CD4-positive, alpha-beta T cell treated with Interleukin-4 for 4 hours (primary cell): ENCODE results near the gene MYO1D.
"Not testable (repeated sequence)": the region's sequence is repeated elsewhere in the genome, so short reads cannot be mapped to it uniquely, and the experiment has no call there.

ENCODE experiments used
- DNase-seq: peaks from one replicate; pipeline ENCODE4 v3.0.0-alpha.2; 2020

MYO1D gene

DNA sequence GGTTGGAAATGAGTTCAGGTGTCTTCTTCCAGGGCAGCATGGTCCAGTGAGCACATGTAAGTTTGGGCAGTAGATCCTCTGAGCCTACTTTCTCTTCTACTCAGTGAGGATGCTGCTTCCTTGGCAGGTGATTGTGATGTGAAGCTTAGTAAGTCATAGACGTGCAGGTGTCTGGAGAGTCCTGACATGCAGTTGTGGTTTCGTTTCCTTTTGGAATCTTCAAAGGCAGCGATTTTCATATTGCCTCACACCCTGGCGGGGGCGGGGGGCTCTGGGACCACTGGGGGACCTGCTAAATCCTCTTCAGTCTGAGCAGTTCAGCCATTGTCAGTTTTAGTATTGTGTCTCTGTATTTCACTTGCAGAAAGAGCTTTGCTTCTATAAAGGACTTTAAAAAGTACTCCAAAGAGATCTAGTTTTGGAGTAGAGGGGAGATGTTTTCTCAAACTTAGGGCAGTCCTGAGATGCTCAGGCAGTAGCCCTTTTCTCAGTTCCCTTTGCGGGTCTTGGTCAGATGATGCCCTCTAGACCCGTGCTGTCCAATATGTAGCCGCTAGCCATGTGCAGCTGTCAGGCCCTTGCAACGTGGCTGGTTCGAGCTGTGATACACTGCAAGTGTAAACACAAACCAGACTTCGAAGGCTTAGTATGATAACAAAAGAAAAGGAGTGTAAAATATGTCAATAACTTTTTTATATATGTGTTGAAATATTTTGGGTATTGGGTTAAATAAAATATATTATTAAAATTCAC lies 394.2 kb downstream of the MYO1D start:
- no peak for DNase-seq

DNA sequence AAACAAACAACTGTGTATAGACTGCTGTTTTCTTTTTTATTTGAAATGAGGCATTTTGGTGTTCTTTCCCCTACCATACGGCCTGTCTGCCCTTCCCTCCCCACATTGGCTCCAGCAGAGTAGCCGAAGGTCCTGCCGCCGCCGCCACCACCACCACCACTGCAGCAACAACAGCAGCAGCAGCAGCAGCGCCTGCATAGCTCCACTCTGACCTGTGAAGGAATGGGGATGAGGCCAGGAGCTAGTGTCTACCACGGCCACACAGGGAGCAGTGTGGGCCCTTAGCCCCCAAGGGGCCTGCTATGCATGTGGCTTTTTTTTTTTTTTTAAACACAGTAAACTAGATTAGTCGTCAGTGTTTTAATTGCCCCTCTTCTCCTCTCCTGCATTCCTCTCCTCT lies 395.7 kb downstream of the MYO1D start:
- DNase-seq = no peak

DNA sequence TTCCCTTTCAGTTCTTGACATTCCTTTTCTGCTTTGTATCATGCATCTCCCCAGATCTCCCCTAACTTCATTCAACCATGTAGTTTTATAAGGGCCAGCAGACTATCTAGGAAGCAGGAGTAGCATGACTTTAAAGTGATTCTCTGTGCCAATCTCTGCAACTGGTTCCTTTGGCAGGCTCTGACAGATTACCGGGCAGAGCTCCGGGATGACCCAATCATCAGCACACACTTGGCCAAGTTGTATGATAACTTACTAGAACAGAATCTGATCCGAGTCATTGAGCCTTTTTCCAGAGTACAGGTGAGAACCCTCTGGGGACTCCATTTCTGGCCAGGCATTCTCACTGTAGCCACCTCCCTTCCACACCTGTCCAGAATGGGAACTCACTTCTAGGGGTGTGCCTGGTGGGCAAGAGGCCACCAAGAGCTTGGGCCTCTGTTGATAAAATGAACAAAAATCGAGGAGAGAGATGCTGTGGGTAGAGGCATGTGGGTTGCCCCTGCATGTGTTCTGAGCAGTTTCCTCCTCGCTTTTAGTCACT lies 397.8 kb downstream of the MYO1D start:
- DNase-seq = no peak

DNA sequence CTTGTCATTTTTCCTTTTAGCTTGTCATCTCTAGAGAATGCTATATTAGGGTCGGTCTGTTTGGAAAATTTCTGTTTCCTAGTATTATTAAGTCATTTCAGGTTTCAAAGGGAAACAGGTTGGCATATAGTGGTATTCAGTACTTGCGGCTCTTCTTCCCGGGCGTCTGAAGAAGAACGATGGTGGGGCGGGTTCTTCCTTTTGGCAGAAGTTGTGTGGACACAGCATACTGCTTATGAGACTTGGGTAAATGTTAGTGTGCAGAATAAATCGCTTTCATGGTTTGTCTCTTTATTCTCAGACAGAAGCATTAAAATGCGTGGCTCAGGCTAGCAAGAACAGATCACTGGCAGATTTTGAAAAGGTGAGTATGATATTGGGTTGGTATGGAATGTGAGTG lies 399.7 kb downstream of the MYO1D start:
- no peak for DNase-seq

DNA sequence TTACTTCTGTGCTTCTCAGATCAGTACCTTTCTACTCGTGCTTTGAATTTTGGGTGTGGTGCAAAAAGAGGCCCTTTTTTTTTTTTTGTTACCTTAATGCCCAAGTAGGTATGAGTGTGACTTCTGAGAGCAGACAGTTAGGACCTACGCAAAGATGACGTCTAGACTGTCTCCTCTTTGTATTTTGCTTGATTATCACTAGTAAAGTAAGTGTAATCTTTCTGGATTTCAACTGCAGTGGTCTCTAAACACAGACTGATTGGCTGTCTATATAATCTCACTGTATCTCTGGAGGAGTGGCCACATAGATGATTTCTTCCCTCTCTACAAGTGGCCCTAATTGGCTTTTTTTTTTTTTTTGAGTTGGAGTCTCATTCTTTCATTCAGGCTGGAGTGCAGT lies 401.7 kb downstream of the MYO1D start:
- no peak for DNase-seq

DNA sequence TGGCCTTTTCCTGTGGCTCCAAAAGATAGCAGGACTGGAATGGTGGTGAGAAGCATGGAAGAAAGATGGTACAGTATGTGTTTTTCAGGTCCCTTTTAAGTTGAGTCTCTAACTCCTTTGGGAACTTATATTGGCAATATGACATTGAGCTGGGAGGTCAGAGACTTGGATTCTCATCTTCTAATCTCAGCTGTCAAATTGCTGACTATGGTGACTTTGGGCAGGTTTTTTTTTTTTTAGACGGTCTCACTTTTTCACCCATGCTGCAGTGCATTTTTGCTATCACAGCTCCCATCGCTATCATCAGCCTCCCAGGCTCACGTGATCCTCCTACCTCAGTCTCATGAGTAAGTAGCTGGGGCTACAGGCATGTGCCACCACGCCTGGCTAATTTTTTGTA lies 405.3 kb downstream of the MYO1D start:
- DNase-seq = no peak

DNA sequence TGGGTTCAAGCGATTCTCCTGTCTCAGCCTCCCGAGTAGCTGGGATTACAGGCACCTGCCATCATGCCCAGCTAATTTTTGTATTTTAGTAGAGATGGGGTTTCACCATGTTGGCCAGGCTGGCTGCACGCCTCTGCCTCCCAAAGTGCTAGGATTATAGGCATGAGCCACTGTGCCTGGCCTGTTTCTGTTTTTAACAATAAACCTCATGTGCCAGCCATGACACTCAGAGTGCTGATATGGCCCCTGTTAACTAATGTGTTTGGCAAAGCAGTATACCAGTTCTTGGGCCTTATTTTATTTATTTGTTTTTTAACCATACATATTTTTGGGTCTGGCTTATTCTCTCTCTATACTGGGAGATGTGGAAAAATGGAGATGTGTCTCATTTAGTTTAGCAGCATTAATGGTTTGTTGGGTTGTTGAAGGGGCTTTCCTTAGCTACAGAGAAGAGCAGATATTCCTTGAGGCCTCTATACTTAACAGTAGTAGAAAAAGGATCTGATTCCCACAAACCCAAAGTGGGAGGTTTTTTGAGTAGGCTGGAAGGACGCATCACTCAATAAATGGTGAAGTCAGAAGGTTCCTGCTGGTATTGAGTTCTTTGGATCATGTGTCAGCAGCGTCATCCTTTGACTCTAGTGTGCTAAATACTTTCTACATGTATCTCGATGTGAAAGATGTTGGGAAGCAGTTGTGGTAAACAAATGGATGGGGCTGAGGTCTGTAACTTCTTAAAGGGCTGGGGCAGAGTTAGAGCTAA lies 406.3 kb downstream of the MYO1D start:
- DNase-seq = no peak

DNA sequence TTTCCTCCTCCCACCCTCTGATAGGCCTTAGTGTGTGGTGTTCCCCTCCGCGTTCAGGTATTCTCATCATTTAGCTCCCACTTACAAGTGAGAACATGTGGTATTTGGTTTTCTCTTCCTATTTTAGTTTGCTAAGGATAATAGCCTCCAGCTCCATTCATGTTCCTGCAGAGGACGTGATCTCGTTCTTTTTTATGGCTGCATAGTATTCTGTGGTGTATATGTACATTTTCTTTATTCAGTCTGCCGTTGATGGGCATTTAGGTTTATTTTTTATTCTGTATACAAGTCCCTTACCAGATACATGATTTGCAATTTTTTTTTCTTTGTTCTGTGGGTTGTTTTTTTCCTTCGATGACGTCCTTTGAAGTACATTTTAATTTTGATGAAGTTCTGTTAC lies 409.0 kb downstream of the MYO1D start:
- no peak for DNase-seq

DNA sequence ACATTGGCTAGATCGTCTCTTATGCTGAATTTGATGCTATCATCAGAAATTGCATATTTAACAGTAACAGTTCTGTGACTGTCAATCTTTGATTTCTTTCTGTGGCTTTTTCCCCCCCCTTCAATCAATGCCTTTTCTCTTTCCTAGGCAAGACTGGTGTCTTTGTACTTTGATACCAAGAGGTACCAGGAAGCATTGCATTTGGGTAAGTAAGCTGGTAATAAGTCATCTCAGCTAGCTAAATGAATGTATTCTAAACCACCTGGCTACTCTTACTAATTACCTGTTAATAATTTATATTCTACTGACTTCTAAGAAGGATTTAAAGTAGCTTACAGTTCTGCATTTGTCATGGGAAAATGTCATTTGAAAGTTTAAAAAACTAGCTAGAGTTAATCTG lies 412.6 kb downstream of the MYO1D start:
- DNase-seq = no peak

DNA sequence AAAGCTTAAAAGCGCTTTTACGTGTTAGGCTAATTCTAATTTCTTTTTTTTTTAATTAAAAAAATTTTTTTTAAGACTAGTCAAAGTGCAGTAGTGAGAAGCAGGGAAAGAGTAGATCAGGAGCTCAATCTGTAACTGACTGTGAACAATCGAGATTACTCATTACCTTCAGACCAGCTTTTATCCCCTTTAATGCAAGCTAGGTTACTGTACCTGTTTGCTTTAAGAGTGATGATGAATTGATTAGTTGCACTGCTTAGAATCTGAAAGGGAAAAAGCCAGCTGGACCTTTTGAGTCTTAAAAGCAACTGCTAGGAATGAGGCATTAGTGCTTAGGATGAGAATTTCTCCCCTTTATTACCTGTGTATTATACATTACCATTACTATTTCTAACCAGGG lies 413.6 kb downstream of the MYO1D start:
- DNase-seq = no peak

DNA sequence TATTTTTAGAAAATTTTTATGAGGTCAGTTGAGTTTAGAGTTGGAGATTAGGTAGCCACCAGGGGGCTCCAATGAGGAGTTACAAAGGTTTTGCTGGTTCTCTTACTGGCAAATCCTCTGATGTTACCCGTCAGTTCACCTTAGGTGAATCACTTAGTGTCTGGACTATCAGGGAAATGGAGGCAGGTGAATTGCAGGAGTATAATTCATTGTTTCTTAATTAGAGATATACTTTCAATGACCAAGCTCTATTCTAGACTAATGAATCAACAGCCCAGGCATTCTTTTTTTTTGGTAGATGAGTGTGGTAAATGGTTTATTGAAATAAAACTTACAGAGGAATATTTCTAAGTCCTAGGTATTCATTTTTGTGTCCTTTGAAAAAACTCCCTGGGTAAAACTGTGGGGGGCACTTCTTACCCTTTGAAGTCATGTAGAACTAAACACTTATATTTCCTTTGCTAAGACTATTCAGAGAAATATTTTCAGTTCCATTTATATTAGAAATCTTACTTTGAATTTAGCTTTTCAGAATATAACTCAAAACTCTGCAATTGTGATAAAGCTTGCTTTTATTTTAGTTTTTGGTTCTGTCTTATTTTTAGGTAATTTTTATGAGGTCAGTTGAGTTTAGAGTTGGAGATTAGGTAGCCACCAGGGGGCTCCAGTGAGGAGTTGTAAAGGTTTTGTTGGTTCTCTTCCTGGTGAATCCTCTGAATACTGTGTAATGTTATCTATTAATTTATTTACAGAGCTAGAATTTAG lies 414.9 kb downstream of the MYO1D start:
- peak; percentile 73 for DNase-seq

DNA sequence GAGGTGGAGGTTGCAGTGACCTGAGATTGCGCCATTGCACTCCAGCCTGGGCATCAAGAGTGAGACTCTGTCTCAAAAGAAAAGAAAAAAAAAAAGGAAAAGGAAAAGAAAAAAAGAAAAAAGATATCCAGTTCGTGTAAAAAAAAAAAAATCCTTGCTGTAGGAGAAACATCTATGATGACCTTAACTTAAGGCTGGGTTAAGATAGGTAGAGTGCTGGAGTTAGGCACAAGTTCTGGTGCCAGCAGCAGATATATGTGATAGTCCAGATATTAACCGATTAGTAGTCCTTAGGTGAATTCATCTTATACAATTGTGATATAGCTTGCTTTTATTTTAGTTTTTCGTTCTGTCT lies 415.4 kb downstream of the MYO1D start:
- no peak for DNase-seq

DNA sequence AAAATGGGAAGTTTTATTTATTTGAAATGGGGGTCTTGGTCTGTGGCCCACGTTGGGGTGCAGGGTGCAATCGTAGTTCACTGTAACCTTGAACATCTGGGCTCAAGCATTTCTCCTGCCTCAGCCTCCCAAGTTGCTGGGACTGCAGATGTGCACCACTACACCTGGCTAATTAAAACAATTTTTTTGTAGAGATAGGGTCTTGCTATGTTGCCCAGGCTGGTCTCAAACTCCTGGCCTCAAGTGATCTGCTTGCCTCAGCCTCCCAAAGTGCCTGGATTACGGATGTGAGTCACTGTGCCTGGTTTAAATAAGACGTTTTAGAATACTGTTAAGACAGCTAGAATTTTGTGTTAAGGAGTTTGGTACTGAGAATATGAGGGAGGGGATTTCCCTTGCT lies 416.9 kb downstream of the MYO1D start:
- no peak for DNase-seq

DNA sequence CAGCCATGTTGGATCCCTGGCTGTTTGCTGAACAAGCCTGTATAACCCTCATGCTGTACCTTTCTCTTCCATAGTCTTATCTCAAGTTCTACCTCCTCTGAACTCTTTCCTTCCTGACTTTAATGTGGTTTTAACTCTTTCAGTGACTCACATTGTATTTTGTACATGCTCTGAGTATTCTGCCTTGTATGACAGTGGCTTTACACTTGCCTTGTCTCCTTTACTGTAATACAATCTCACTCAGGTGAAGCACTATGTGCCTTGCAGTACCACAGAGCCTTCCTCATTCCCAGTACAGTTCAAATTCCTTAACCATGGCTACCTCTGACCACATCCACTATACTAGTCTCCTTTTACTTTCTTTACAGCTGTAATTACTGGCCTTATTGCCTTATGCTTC lies 418.6 kb downstream of the MYO1D start:
- DNase-seq = no peak

DNA sequence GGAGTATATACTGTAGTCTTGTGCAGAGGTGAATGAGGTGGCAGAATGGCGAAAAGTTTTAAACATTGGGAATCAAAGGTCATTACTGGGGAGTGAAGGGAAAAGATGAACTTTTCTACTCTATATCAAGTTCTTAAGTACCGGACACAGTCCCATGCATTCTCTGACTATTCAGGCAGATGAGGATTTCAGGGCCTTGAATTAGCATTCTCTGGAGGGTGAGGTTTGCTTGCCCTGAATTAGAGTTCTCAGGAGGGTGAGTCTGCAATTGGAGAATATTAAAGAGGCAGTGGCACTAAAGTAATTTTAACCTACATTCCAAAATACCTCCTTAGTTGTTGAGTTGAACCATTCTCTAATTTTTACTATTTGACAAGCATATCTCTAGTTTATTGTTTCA lies 423.6 kb downstream of the MYO1D start:
- no peak for DNase-seq

DNA sequence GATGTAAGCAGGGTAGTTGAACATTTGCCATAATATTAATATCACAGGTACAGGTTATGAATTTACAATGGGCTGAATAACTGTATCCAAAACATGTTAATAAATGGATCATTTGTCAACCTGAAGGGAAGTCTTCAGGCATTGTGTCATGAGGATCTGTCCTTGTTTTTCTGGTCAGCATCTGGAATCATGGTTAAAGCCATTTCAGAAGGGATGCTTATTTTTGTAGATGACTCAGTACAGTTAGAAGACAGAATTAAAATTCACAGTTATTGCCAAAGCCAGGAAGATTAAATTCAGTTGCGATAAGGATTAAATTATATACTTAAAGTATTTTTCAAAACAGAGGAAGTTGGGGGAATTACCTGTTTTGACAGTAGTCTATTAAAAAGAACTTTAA lies 424.6 kb downstream of the MYO1D start:
- DNase-seq = no peak

DNA sequence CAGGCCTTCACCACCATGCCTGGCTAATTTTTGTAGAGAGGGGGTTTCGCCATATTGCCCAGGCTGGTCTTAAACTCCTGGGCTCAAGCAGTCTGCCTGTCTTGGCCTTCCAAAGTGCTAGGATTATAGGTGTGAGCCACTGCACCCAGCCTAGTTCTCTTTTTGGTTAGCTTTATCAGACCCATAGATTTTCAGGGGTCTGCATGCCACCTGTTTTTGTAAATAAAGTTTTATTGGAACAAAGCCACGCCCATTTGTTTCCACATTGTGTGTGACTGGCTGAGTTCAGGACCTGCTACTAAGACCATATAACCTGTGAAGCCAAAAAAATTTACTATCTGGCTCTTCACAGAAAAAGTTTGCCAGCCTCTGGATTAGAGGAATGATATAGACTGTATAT lies 425.0 kb downstream of the MYO1D start:
- DNase-seq = no peak

DNA sequence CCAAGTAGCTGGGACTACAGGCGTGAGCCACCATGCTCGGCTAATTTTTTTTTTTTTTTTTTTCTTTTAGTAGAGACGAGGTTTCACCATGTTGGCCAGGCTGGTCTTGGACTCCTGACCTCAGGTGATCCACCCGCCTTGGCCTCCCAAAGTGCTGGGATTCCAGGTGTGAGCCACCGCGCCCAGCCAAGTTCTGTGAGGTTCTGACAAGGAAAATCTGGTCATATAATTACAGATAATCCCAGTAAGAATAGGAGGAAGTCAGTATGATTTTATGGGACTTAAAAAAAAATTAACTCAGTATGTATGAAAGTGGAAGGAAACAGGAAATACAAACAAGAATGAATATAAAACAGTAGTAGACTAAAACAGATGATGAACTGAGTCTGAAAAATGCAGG lies 426.5 kb downstream of the MYO1D start:
- DNase-seq = not testable (repeated sequence)

DNA sequence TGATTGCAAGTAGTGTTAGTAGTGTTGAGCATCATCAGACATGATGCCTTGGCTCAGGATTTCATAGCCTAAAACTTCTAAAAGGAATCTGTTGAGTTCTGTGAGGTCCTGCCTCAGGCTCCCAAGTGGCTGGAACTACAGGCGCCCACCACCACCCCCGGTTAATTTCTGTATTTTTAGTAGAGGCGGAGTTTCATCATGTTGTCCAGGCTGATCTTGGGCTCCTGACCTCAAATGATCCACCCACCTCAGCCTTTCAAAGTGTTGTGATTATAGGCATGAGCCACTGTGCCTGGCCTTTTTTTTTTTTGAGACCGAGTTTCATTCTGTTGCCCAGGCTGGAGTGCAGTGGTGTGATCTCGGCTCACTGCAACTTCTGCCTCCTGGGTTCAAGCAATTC lies 427.0 kb downstream of the MYO1D start:
- DNase-seq = no peak

DNA sequence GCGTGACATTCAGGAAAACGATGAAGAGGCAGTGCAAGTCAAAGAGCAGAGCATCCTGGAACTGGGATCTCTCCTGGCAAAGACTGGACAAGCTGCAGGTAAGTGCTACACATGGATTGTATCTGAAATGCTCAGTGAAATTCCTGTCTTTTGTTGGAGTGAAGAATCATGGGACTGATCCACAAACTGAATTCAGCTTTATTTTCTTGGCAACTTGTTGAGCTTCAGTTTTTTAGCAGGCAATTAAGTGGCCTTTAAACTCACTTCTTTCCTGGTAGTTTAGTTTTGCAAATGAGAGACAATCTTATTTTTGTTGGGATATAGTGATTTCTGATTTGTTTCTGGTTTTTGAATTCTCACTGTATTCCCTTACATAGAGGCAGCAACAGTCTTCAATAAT lies 430.0 kb downstream of the MYO1D start:
- no peak for DNase-seq

DNA sequence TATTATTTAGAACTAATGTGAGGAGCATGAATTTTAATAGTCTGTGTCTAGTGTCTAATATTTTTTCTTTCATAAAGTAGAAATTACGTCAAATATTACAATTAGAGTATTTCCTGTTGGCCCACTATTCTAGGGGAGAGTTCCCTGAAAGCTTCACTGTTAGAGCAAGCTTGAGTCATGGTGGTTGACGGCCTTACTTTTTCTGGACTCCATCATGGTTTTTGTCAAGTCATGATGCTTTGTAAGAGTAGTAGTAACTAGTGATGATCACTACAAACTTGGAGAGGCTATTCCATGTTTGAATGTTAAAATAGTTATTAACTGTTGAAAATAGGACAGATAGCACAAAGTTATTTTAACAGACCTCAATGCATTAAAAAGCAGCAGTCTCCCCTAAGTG lies 431.0 kb downstream of the MYO1D start:
- no peak for DNase-seq

DNA sequence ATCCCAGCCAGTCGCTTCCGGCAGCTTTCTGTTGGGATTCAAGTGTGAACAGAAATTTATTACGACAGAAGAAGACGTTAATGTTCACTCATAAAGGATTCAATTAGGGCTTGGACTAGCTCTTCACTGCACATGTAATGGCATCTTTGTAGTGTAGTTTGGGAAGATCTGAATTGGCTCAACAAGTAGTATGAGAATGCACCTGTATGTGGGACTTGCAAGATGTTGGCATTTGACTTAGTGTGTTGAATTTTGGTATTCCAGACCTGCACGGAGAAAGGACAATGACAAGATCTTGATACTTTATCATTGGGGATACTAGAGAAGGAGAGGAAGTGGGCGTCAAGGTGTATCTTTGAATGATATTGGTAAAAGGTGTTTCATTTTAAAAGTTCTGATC lies 431.4 kb downstream of the MYO1D start:
- DNase-seq = no peak

DNA sequence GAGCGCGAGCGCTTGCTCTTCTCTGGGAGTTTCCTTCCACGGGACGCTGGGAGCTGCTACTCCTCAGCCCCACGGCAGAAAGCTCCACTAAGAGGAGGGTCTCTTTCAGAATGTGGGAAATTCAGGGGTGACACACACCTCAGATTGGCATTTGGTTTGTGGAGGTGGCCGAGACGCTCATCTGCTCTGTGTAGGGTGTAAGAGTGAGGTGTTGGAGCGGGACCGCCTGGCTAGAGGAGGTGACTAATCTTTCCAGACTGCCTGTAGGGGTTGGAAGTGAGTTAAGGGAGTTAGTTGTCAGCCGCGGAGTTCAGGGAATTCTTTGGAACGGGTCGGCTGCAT lies 431.9 kb downstream of the MYO1D start:
- no peak for DNase-seq
